RWPE2 (cell line): ENCODE data around the gene CXXC5.

ENCODE experiments used
- ATAC-seq: fragments of 200-7000 bp; cut with Tn5 transposase; 3 replicates; pipeline ENCODE4 v1.9.1; 2021; ENCODE audit warnings: low read depth
- DNase-seq: peaks from one replicate; pipeline ENCODE4 v3.0.0-alpha.2; 2020; ENCODE audit warnings: low spot score
- H3K27ac ChIP-seq: fragments of 450-650 bp; 2 replicates; pipeline ENCODE4 v1.5.1; 2017; ENCODE audit warnings: mild to moderate bottlenecking; ENCODE audit not compliant: poor library complexity, severe bottlenecking
- H3K27me3 ChIP-seq: fragments of 250-450 bp; sonication (Bioruptor Pico); 2 replicates; pipeline ENCODE4 v1.5.1; 2021; ENCODE audit warnings: mild to moderate bottlenecking, moderate library complexity; ENCODE audit not compliant: insufficient read depth, poor library complexity, severe bottlenecking
- H3K36me3 ChIP-seq: fragments of 250-450 bp; sonication (Bioruptor Pico); 2 replicates; pipeline ENCODE4 v1.5.1; 2020; ENCODE audit warnings: low read depth, mild to moderate bottlenecking, moderate library complexity
- H3K4me1 ChIP-seq: fragments of 250-450 bp; sonication (Bioruptor Pico); 2 replicates; pipeline ENCODE4 v1.5.1; 2021; ENCODE audit warnings: mild to moderate bottlenecking, moderate library complexity; ENCODE audit not compliant: insufficient read depth, poor library complexity, severe bottlenecking
- H3K4me3 ChIP-seq: fragments of 250-450 bp; sonication (Bioruptor Pico); 2 replicates; pipeline ENCODE4 v1.5.1; 2021; ENCODE audit warnings: mild to moderate bottlenecking, moderate library complexity; ENCODE audit not compliant: severe bottlenecking
- H3K9me3 ChIP-seq: fragments of 250-450 bp; sonication (Bioruptor Pico); 2 replicates; pipeline ENCODE4 v1.5.1; 2021; ENCODE audit warnings: mild to moderate bottlenecking, moderate library complexity; ENCODE audit not compliant: severe bottlenecking
- TF ChIP-seq, protein P1 (sequence below): fragments of 450-650 bp; IDR thresholded peaks from one replicate; pipeline ENCODE4 v1.5.1; 2017; ENCODE audit warnings: mild to moderate bottlenecking, moderate library complexity; ENCODE audit not compliant: poor library complexity, severe bottlenecking

CXXC5 gene

DNA sequence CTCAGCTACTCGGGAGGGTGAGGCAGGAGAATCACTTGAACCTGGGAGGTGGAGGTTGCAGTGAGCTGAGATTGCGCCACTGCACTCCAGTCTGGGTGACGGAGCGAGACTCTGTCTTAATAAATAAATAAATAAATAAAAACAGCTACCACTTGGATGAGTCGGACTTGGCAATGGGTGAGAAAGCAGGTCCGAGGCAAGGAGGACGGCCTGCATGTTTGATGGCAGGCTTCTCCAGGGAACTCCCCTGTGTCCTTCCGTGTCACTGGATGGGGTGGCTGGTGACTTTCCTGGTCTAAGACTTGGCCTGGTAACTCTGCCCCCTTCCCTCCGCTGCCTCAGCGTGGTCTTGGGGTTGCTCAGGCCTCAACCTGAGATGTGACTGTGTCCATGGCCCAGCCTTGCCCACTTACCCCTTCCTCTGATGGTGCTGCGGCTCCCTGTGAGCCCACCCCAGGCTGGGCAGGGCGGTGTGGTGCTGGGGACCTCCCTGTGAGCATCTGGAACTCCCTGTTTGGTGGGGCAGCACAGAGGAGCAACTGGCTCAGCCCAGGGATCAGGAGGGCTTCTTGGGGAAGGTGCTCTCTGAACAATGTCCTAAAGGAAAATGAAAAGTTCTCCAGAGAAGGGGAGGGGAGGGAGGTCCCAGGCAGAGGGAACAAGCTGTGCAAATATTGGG lies 85.0 kb downstream of the CXXC5 start:
- no peak overlapping the region for H3K27ac ChIP-seq
- no peak overlapping the region for H3K4me3 ChIP-seq
- DNase-seq (no peak), ATAC-seq (peak; percentile 10; the same call in 1 of the 3 replicates)
- no peaks in the 10 kb centered on the region for H3K27me3 ChIP-seq
- TF ChIP-seq, protein P1, sequence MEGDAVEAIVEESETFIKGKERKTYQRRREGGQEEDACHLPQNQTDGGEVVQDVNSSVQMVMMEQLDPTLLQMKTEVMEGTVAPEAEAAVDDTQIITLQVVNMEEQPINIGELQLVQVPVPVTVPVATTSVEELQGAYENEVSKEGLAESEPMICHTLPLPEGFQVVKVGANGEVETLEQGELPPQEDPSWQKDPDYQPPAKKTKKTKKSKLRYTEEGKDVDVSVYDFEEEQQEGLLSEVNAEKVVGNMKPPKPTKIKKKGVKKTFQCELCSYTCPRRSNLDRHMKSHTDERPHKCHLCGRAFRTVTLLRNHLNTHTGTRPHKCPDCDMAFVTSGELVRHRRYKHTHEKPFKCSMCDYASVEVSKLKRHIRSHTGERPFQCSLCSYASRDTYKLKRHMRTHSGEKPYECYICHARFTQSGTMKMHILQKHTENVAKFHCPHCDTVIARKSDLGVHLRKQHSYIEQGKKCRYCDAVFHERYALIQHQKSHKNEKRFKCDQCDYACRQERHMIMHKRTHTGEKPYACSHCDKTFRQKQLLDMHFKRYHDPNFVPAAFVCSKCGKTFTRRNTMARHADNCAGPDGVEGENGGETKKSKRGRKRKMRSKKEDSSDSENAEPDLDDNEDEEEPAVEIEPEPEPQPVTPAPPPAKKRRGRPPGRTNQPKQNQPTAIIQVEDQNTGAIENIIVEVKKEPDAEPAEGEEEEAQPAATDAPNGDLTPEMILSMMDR: no peak
- H3K9me3 ChIP-seq: no peaks in the 10 kb centered on the region
- no peaks in the 10 kb centered on the region for H3K36me3 ChIP-seq
- no peaks in the 10 kb centered on the region for H3K4me1 ChIP-seq
